ENCODE measurements around the gene SERPINA4. TPM values are rescaled to one million over a fixed set of nuclear protein-coding genes. Genes with fewer than 3 reads are reported as not detected.

SERPINA4 gene
- total and polyA plus RNA-seq, 2 of the 13 experiments (the other 11 are each of a cell fraction or from before 2014, with no cell fraction given) = 39.1 to 57.8 TPM

DNA sequence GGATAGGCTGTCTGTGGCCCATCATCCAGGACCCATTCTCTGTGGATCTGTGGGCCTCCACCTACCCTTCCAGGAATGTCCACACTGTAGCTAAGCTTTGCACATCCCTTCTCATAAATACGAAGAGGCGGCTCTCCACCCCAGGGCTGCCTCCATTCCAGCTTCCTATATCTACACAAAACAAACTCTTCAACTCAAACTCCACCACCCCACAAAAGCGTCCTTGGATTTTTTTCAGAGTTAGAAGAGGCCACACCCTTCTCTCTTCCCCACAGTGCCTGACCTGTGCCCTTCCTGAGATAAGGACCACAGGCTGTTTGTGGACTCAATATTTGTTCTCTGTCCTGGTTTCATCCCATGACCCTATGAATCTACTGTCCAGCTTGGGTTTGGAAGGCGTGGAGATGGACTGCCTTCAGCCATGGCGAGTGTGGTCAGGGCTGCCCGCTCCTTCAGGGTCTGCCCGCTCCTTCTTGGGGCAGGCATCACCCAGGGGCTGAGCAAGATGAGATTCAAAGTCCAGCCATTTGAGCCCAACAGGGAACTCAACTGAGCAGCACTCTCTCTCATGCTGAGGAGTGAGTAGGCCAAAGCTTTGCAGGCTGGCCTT, 39.0 kb upstream of the SERPINA4 start (continued):
- TF ChIP-seq LCORL (IDR thresholded peaks at IDR 0.05) (no peak), LCORL (CRISPR knock-in tag; IDR thresholded peaks at IDR 0.05) (peak; percentile 86; the same call in 1 of the 2 replicates), FOSL2 (CRISPR knock-in tag; IDR thresholded peaks at IDR 0.05) (peak; percentile 70), EZH2 (conservative IDR thresholded peaks at IDR 0.05; ENCODE audit: low read depth, low read length) (no peak), ZSCAN31 (CRISPR knock-in tag; IDR thresholded peaks at IDR 0.05; ENCODE audit: low read depth) (peak; percentile 51; the same call in 1 of the 2 replicates), MYC (CRISPR knock-in tag; IDR thresholded peaks at IDR 0.05; ENCODE audit: borderline replicate concordance) (peak; percentile 71), ZNF224 (CRISPR knock-in tag; IDR thresholded peaks at IDR 0.05) (no peak), TAF15 (IDR thresholded peaks at IDR 0.05; ENCODE audit: low read depth, low read length, poor library complexity, severe bottlenecking) (no peak), ZNF24 (IDR thresholded peaks at IDR 0.05) (no peak), ZNF264 (CRISPR knock-in tag; IDR thresholded peaks at IDR 0.05) (0 out of 2 replicates have a peak, but pooled peaks have one; percentile 54), ZNF124 (CRISPR knock-in tag; IDR thresholded peaks at IDR 0.05) (peak; percentile 72; the same call in 1 of the 2 replicates), HDAC6 (IDR thresholded peaks at IDR 0.05; ENCODE audit: low read depth, low read length) (no peak), ATF7 (IDR thresholded peaks at IDR 0.05) (no peak), ATF7 (CRISPR knock-in tag; IDR thresholded peaks at IDR 0.05) (peak; percentile 77; the same call in 1 of the 2 replicates), ZNF850 (CRISPR knock-in tag; conservative IDR thresholded peaks at IDR 0.05) (no peak), NFIC (IDR thresholded peaks at IDR 0.05; ENCODE audit: low read length) (peak; percentile 69; the same call in 1 of the 2 replicates), CHD4 (IDR thresholded peaks at IDR 0.05; ENCODE audit: borderline replicate concordance, low read length) (0 out of 2 replicates have a peak, but pooled peaks have one; percentile 9), PHF21A (CRISPR knock-in tag; IDR thresholded peaks at IDR 0.05) (peak; percentile 95), ZNF652 (CRISPR knock-in tag; IDR thresholded peaks at IDR 0.05; ENCODE audit: borderline replicate concordance, low read depth) (peak; percentile 40; the same call in 1 of the 2 replicates)
- TF ChIP-seq, protein P1, sequence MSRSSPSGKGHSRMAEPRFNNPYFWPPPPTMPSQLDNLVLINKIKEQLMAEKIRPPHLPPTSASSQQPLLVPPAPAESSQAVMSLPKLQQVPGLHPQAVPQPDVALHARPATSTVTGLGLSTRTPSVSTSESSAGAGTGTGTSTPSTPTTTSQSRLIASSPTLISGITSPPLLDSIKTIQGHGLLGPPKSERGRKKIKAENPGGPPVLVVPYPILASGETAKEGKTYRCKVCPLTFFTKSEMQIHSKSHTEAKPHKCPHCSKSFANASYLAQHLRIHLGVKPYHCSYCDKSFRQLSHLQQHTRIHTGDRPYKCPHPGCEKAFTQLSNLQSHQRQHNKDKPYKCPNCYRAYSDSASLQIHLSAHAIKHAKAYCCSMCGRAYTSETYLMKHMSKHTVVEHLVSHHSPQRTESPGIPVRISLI (CRISPR knock-in tag; IDR thresholded peaks at IDR 0.05; ENCODE audit: borderline replicate concordance) = peak; percentile 99
- TF ChIP-seq, protein P2, sequence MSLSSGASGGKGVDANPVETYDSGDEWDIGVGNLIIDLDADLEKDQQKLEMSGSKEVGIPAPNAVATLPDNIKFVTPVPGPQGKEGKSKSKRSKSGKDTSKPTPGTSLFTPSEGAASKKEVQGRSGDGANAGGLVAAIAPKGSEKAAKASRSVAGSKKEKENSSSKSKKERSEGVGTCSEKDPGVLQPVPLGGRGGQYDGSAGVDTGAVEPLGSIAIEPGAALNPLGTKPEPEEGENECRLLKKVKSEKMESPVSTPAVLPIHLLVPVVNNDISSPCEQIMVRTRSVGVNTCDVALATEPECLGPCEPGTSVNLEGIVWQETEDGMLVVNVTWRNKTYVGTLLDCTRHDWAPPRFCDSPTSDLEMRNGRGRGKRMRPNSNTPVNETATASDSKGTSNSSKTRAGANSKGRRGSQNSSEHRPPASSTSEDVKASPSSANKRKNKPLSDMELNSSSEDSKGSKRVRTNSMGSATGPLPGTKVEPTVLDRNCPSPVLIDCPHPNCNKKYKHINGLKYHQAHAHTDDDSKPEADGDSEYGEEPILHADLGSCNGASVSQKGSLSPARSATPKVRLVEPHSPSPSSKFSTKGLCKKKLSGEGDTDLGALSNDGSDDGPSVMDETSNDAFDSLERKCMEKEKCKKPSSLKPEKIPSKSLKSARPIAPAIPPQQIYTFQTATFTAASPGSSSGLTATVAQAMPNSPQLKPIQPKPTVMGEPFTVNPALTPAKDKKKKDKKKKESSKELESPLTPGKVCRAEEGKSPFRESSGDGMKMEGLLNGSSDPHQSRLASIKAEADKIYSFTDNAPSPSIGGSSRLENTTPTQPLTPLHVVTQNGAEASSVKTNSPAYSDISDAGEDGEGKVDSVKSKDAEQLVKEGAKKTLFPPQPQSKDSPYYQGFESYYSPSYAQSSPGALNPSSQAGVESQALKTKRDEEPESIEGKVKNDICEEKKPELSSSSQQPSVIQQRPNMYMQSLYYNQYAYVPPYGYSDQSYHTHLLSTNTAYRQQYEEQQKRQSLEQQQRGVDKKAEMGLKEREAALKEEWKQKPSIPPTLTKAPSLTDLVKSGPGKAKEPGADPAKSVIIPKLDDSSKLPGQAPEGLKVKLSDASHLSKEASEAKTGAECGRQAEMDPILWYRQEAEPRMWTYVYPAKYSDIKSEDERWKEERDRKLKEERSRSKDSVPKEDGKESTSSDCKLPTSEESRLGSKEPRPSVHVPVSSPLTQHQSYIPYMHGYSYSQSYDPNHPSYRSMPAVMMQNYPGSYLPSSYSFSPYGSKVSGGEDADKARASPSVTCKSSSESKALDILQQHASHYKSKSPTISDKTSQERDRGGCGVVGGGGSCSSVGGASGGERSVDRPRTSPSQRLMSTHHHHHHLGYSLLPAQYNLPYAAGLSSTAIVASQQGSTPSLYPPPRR (CRISPR knock-in tag; IDR thresholded peaks at IDR 0.05; ENCODE audit: borderline replicate concordance) = peak; percentile 92
- TF ChIP-seq, protein P3, sequence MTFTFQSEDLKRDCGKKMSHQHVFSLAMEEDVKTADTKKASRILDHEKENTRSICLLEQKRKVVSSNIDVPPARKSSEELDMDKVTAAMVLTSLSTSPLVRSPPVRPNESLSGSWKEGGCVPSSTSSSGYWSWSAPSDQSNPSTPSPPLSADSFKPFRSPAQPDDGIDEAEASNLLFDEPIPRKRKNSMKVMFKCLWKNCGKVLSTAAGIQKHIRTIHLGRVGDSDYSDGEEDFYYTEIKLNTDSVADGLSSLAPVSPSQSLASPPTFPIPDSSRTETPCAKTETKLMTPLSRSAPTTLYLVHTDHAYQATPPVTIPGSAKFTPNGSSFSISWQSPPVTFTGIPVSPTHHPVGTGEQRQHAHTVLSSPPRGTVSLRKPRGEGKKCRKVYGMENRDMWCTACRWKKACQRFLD (CRISPR knock-in tag; IDR thresholded peaks at IDR 0.05; ENCODE audit: borderline replicate concordance) = no peak
- TF ChIP-seq, protein P4, sequence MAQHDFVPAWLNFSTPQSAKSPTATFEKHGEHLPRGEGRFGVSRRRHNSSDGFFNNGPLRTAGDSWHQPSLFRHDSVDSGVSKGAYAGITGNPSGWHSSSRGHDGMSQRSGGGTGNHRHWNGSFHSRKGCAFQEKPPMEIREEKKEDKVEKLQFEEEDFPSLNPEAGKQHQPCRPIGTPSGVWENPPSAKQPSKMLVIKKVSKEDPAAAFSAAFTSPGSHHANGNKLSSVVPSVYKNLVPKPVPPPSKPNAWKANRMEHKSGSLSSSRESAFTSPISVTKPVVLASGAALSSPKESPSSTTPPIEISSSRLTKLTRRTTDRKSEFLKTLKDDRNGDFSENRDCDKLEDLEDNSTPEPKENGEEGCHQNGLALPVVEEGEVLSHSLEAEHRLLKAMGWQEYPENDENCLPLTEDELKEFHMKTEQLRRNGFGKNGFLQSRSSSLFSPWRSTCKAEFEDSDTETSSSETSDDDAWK (CRISPR knock-in tag; IDR thresholded peaks at IDR 0.05) = no peak

Measured in HepG2 (cell line).